ENCODE measurements around the gene PTPRC. TPM values are rescaled to one million over a fixed set of nuclear protein-coding genes. Genes with fewer than 3 reads are reported as not detected.

Gene PTPRC
- total RNA-seq: 10 to 100 TPM in 2 of 4 donors, 1 to 10 TPM in 2; 7.0 to 40.3 (median 10.0) TPM

GRCh38 chr1:198638894-198639635 lies at the start of gene PTPRC:
Gene PTPRC, plus strand, starts transcription at chr1:198639040. Its CDS starts 229 bp downstream, at chr1:198639269.
- WGBS: 60% methylated on average over 6 of the region's 6 CpGs
- Histone ChIP-seq H3K36me3 (no peaks in the 10 kb centered on the region), H3K4me3 (peak within 1 kb of the TSS; percentile 1 to 40 (median 16)), H3K27ac (replicated peaks in 1 of 4) (peak within 1 kb of the TSS in 2 of 4 donors; percentile 27 to 38), H3K9me3 (no peaks in the 10 kb centered on the region), H3K27me3 (no peaks in the 10 kb centered on the region), H3K4me1 (no peaks in the 10 kb centered on the region)
- no peak for DNase-seq (ENCODE audit: extremely low spot score)
- TF ChIP-seq POLR2A (IDR thresholded peaks at IDR 0.05; ENCODE audit: low read depth) (no peak), CTCF (IDR thresholded peaks at IDR 0.05) (no peak), POLR2AphosphoS5 (IDR thresholded peaks at IDR 0.05) (peak in 1 of 2 donors; percentile 65)
- intact Hi-C loops (cut with DNase I): no loop called here

- Histone ChIP-seq H3K4me3 (no peak overlapping the region), H3K27ac (replicated peaks in 1 of 4) (no peak overlapping the region), H3K9me3 (peaks cover 0 to 12% (median 8%) of the 10 kb centered on the region in 4 donors), H3K36me3 (no peaks in the 10 kb centered on the region), H3K27me3 (no peaks in the 10 kb centered on the region), H3K4me1 (no peaks in the 10 kb centered on the region)
- TF ChIP-seq CTCF (IDR thresholded peaks at IDR 0.05) (no peak), POLR2A (IDR thresholded peaks at IDR 0.05; ENCODE audit: low read depth) (no peak), POLR2AphosphoS5 (IDR thresholded peaks at IDR 0.05) (no peak), EP300 (IDR thresholded peaks at IDR 0.05) (no peak)
- DNase-seq (ENCODE audit: extremely low spot score): no peak
- intact Hi-C loops (cut with DNase I): no loop called here
These were observed 48.4 kb upstream of the PTPRC start for GRCh38 chr1:198590454-198590853.

GRCh38 chr1:198595765-198596164 lies 43.1 kb upstream of the PTPRC start:
- intact Hi-C loops (cut with DNase I): no loop called here
- no peak overlapping the region for H3K4me3 ChIP-seq
- H3K9me3 ChIP-seq: peaks cover 0 to 4% (median 0%) of the 10 kb centered on the region in 4 donors
- TF ChIP-seq CTCF (IDR thresholded peaks at IDR 0.05) (no peak), EP300 (IDR thresholded peaks at IDR 0.05) (no peak), POLR2AphosphoS5 (IDR thresholded peaks at IDR 0.05) (no peak), POLR2A (IDR thresholded peaks at IDR 0.05; ENCODE audit: low read depth) (no peak)
- DNase-seq (ENCODE audit: extremely low spot score): no peak
- no peaks in the 10 kb centered on the region for H3K36me3 ChIP-seq
- H3K27me3 ChIP-seq: no peaks in the 10 kb centered on the region
- no peak overlapping the region for H3K27ac ChIP-seq (replicated peaks in 1 of 4)
- no peaks in the 10 kb centered on the region for H3K4me1 ChIP-seq
- WGBS: 71% methylated on average over 2 of the region's 2 CpGs

GRCh38 chr1:198597690-198598430 lies 41.0 kb upstream of the PTPRC start:
- 81% methylated on average over 7 of the region's 7 CpGs for WGBS
- Histone ChIP-seq H3K27ac (replicated peaks in 1 of 4) (no peak overlapping the region), H3K27me3 (no peaks in the 10 kb centered on the region), H3K36me3 (no peaks in the 10 kb centered on the region), H3K4me3 (no peak overlapping the region), H3K9me3 (no peaks in the 10 kb centered on the region), H3K4me1 (no peaks in the 10 kb centered on the region)
- intact Hi-C loops (cut with DNase I): no loop called here
- TF ChIP-seq EP300 (IDR thresholded peaks at IDR 0.05) (no peak), CTCF (IDR thresholded peaks at IDR 0.05) (no peak), POLR2AphosphoS5 (IDR thresholded peaks at IDR 0.05) (no peak), POLR2A (IDR thresholded peaks at IDR 0.05; ENCODE audit: low read depth) (no peak)
- no peak for DNase-seq (ENCODE audit: extremely low spot score)

Measured in esophagus muscularis mucosa (tissue), 4 donors.